ENCODE data around the gene ITM2C. TPM values are rescaled to one million over a fixed set of nuclear protein-coding genes. Genes with fewer than 3 reads are reported as not detected.

Gene ITM2C
- polyA plus RNA-seq, 2 donors = 4.2 to 14.8 TPM

GRCh38 chr2:230921806-230922595 is 57.3 kb downstream of the ITM2C start:
- 73 to 75% methylated on average over 11 of the region's 11 CpGs for WGBS, 2 donors
- Histone ChIP-seq H3K27me3 (ENCODE audit: control insufficient read depth in 1 of 2, insufficient read depth in 2 of 2, low read length in 2 of 2) (no peaks in the 10 kb centered on the region), H3K4me1 (ENCODE audit: control insufficient read depth in 2 of 2, insufficient read depth in 2 of 2, low read length in 1 of 2) (no peaks in the 10 kb centered on the region), H3K27ac (ENCODE audit: low read depth in 2 of 2, low read length in 1 of 2) (no peak overlapping the region), H3K36me3 (ENCODE audit: control insufficient read depth in 2 of 2, insufficient read depth in 2 of 2, low read length in 1 of 2) (no peaks in the 10 kb centered on the region), H3K4me3 (ENCODE audit: low read depth in 1 of 2, low read length in 2 of 2) (no peak overlapping the region), H3K9me3 (ENCODE audit: control insufficient read depth in 2 of 2, insufficient read depth in 1 of 2, low read depth in 1 of 2, low read length in 1 of 2) (no peaks in the 10 kb centered on the region)

GRCh38 chr2:230922951-230923717 is 58.4 kb downstream of the ITM2C start:
- Histone ChIP-seq H3K4me3 (ENCODE audit: low read depth in 1 of 2, low read length in 2 of 2) (no peak overlapping the region), H3K27me3 (ENCODE audit: control insufficient read depth in 1 of 2, insufficient read depth in 2 of 2, low read length in 2 of 2) (no peaks in the 10 kb centered on the region), H3K27ac (ENCODE audit: low read depth in 2 of 2, low read length in 1 of 2) (no peak overlapping the region), H3K36me3 (ENCODE audit: control insufficient read depth in 2 of 2, insufficient read depth in 2 of 2, low read length in 1 of 2) (no peaks in the 10 kb centered on the region), H3K4me1 (ENCODE audit: control insufficient read depth in 2 of 2, insufficient read depth in 2 of 2, low read length in 1 of 2) (no peaks in the 10 kb centered on the region), H3K9me3 (ENCODE audit: control insufficient read depth in 2 of 2, insufficient read depth in 1 of 2, low read depth in 1 of 2, low read length in 1 of 2) (no peaks in the 10 kb centered on the region)
- 85 to 90% methylated on average over 16 of the region's 16 CpGs for WGBS, 2 donors

- 55 to 69% methylated on average over 6 of the region's 6 CpGs for WGBS, 2 donors
- Histone ChIP-seq H3K27me3 (ENCODE audit: control insufficient read depth in 1 of 2, insufficient read depth in 2 of 2, low read length in 2 of 2) (no peaks in the 10 kb centered on the region), H3K4me1 (ENCODE audit: control insufficient read depth in 2 of 2, insufficient read depth in 2 of 2, low read length in 1 of 2) (no peaks in the 10 kb centered on the region), H3K4me3 (ENCODE audit: low read depth in 1 of 2, low read length in 2 of 2) (no peak overlapping the region), H3K36me3 (ENCODE audit: control insufficient read depth in 2 of 2, insufficient read depth in 2 of 2, low read length in 1 of 2) (no peaks in the 10 kb centered on the region), H3K27ac (ENCODE audit: low read depth in 2 of 2, low read length in 1 of 2) (no peak overlapping the region), H3K9me3 (ENCODE audit: control insufficient read depth in 2 of 2, insufficient read depth in 1 of 2, low read depth in 1 of 2, low read length in 1 of 2) (no peaks in the 10 kb centered on the region)
These were observed 59.3 kb downstream of the ITM2C start for GRCh38 chr2:230924092-230924469.

DNA sequence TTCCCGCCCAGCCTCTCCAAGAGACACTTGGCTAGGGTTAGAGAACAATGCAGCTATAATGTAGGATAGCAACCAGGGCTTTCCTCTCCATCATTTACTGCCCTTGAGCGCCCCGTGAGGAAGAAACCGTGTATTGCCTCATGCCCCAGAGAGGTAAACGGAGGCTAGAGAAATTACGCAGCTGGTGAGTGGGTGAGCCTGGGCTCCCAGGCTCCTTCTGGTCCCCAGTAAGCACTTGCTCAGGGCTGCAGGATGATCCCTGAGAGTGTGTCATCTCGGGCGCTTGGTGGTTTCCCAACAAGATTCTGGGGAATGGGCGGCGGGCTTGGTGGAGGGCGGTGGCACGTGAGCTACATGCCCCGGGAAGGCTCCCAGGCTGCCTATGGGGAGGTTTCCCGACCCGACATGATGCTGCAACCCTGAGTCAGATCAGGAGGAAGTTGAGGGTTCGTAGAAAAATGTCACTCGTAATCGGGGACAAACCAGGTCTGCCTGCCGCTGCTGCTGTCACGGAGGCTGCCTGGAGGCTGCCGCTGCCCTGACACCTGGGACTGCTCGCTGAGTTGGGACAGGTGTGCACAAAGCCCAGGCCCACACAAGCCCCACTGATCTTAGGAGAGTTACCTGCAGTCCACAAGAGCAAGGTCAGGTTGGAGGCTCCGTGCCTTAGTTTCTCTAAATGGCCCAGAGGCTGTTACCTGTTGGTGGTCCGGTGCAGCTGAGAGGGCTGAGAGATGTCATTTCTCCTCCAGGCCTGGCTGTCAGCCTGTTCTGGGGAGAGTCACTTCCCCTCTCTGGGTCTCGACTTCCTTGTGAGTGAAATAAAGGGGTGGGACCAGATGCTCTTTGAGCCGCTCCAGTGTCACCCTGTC is 60.0 kb downstream of the ITM2C start, which contains the start of gene GPR55:
GPR55 (minus strand) TSS at position 773 of the 872 bp plus-strand sequence. CDS start 14,280 bp downstream, outside the sequence.
- Histone ChIP-seq H3K4me1 (ENCODE audit: control insufficient read depth in 2 of 2, insufficient read depth in 2 of 2, low read length in 1 of 2) (no peaks in the 10 kb centered on the region), H3K36me3 (ENCODE audit: control insufficient read depth in 2 of 2, insufficient read depth in 2 of 2, low read length in 1 of 2) (no peaks in the 10 kb centered on the region), H3K27me3 (ENCODE audit: control insufficient read depth in 1 of 2, insufficient read depth in 2 of 2, low read length in 2 of 2) (no peaks in the 10 kb centered on the region), H3K4me3 (ENCODE audit: low read depth in 1 of 2, low read length in 2 of 2) (peak within 1 kb of the TSS in 1 of 2 donors; percentile 24), H3K9me3 (ENCODE audit: control insufficient read depth in 2 of 2, insufficient read depth in 1 of 2, low read depth in 1 of 2, low read length in 1 of 2) (no peaks in the 10 kb centered on the region), H3K27ac (ENCODE audit: low read depth in 2 of 2, low read length in 1 of 2) (no peak within 1 kb of the TSS)
- 70% methylated on average over 26 of the region's 26 CpGs for WGBS, 2 donors

DNA sequence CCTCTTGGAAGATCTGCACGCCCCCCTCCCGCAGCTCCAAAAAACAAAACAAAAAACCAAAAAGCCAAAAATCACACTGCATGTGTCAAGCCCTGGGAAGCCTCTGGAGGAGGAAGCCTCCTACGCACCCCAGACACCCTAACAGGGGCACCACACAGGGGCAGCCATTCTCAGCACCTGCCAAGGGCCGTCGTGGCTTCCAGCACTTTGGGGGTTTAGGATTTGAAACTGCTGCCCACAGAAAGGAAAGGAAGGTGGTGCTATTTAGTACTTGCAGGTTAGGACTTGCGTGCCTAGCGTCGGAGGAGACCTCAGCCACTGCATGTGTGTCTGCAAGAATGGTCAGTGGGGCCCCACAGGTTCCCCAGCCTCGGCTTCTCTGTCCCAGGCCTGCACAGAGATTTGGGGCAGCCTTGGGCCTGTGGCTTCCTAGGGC is 60.7 kb downstream of the ITM2C start:
- no peaks in the 10 kb centered on the region for H3K4me1 ChIP-seq (ENCODE audit: control insufficient read depth in 2 of 2, insufficient read depth in 2 of 2, low read length in 1 of 2)
- H3K27ac ChIP-seq (ENCODE audit: low read depth in 2 of 2, low read length in 1 of 2) = no peak overlapping the region
- no peak overlapping the region for H3K4me3 ChIP-seq (ENCODE audit: low read depth in 1 of 2, low read length in 2 of 2)
- no peaks in the 10 kb centered on the region for H3K9me3 ChIP-seq (ENCODE audit: control insufficient read depth in 2 of 2, insufficient read depth in 1 of 2, low read depth in 1 of 2, low read length in 1 of 2)
- 53 to 54% methylated on average over 9 of the region's 9 CpGs for WGBS, 2 donors
- H3K36me3 ChIP-seq (ENCODE audit: control insufficient read depth in 2 of 2, insufficient read depth in 2 of 2, low read length in 1 of 2) = no peaks in the 10 kb centered on the region
- no peaks in the 10 kb centered on the region for H3K27me3 ChIP-seq (ENCODE audit: control insufficient read depth in 1 of 2, insufficient read depth in 2 of 2, low read length in 2 of 2)

DNA sequence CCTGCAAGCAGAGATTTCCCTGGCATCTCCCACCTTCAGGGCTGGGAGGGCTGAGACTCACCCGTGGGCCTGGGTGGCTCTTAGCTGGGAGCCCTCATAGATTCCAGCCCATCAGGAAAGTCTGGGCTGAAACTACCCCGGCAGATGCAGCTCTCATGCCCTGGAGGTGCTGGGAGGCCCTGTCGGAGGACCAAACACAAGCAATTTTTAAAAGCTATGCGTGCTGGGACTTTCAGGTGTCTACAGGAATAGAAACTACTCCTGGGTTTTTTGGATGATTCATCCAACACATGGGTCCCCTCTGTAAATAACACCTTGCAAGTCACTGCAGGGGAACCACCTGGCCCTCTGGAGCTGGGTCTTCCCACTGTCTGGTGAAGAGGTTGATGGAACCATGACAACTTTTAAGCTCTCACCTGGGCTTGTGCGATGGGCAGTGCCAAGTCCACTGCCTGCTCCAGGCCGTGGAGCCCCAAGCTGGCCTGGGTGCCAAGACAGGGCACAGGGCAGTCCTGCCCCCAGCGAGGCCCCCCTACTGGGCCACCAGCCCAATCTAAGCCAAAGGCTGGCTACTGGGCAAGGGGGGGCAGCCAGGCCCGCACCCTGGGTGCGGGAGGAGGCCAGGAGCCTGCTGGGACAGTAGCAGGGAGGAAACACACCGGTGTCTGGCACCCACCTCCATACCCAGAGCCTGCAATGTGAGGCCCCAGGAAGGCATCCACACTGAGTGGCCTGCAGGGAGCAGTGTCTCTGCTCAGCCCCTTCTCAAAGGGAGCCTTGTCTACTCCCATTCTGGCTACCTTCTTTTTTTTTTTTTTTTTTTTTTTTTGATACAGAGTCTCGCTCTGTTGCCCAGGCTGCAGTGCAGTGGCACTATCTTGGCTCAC is 61.4 kb downstream of the ITM2C start:
- no peaks in the 10 kb centered on the region for H3K9me3 ChIP-seq (ENCODE audit: control insufficient read depth in 2 of 2, insufficient read depth in 1 of 2, low read depth in 1 of 2, low read length in 1 of 2)
- no peaks in the 10 kb centered on the region for H3K27me3 ChIP-seq (ENCODE audit: control insufficient read depth in 1 of 2, insufficient read depth in 2 of 2, low read length in 2 of 2)
- H3K4me1 ChIP-seq (ENCODE audit: control insufficient read depth in 2 of 2, insufficient read depth in 2 of 2, low read length in 1 of 2) = no peaks in the 10 kb centered on the region
- H3K4me3 ChIP-seq (ENCODE audit: low read depth in 1 of 2, low read length in 2 of 2) = no peak overlapping the region
- H3K27ac ChIP-seq (ENCODE audit: low read depth in 2 of 2, low read length in 1 of 2) = no peak overlapping the region
- 59 to 64% methylated on average over 11 of the region's 11 CpGs for WGBS, 2 donors
- H3K36me3 ChIP-seq (ENCODE audit: control insufficient read depth in 2 of 2, insufficient read depth in 2 of 2, low read length in 1 of 2) = no peaks in the 10 kb centered on the region

DNA sequence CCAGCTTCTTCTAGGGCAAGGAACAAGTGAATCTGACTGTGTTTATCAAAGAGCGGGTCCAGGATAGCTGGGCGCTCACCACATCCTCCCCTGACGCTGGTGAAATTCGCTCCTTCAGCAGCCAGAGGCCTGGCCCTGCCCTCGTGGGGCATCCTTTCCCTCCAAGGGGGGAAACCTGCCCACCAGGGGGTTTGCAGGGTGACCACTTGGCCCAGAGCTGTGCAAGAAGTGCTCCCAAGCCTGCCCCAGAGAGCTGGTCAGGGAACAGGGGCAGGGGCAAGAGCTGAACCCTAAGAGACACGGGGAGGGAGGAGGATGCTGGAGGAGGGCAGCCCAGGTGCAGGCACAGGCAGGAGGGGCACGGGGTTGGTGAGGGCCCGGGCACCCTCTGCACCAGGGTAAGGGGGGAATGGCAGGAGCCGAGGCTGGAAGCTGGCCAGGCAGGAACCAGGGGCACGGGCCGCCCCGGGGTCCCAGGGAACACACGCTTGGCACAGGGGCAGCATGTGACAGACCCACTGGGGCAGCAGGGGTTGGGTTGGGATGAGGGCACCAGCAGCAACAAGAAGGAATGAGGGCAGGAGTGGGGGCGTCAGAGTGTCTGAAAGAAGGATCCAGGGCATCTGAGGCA is 63.1 kb downstream of the ITM2C start:
- H3K36me3 ChIP-seq (ENCODE audit: control insufficient read depth in 2 of 2, insufficient read depth in 2 of 2, low read length in 1 of 2) = no peaks in the 10 kb centered on the region
- 85 to 86% methylated on average over 14 of the region's 14 CpGs for WGBS, 2 donors
- no peaks in the 10 kb centered on the region for H3K9me3 ChIP-seq (ENCODE audit: control insufficient read depth in 2 of 2, insufficient read depth in 1 of 2, low read depth in 1 of 2, low read length in 1 of 2)
- H3K4me1 ChIP-seq (ENCODE audit: control insufficient read depth in 2 of 2, insufficient read depth in 2 of 2, low read length in 1 of 2) = no peaks in the 10 kb centered on the region
- H3K4me3 ChIP-seq (ENCODE audit: low read depth in 1 of 2, low read length in 2 of 2) = no peak overlapping the region
- no peaks in the 10 kb centered on the region for H3K27me3 ChIP-seq (ENCODE audit: control insufficient read depth in 1 of 2, insufficient read depth in 2 of 2, low read length in 2 of 2)
- no peak overlapping the region for H3K27ac ChIP-seq (ENCODE audit: low read depth in 2 of 2, low read length in 1 of 2)
